Activated CD4-positive, alpha-beta T cell treated with anti-CD3 and anti-CD28 coated beads, Interleukin-2, amount 10 ng/mL, durations not matched to agents 7 days and 5 days (primary cell): Measurements from ENCODE around the gene PCCA. TPM values are rescaled to one million over a fixed set of nuclear protein-coding genes. Genes with fewer than 3 reads are reported as not detected.

Experiments
- CTCF ChIA-PET: fragments of 350-600 bp; sonication (Branson Sonifier 250); formaldehyde crosslinking; loops from one replicate; lab custom pipeline; 2021; ENCODE audit warnings: antibody characterized with exemption; lab: Charles Lee
- POLR2A ChIA-PET: fragments of 350-600 bp; sonication (Branson Sonifier 250); formaldehyde crosslinking; loops from one replicate; lab custom pipeline; 2021; ENCODE audit warnings: antibody characterized with exemption; lab: Charles Lee
- DNase-seq: peaks from one replicate; pipeline ENCODE4 v3.0.0-alpha.2; 2020
- H3K27ac Mint-ChIP-seq: one replicate; pipeline ENCODE4 v1.8.0; 2021; ENCODE audit warnings: mild to moderate bottlenecking, moderate library complexity, mixed read lengths
- H3K27me3 Mint-ChIP-seq: one replicate; pipeline ENCODE4 v1.8.0; 2021; ENCODE audit warnings: mixed read lengths
- H3K36me3 Mint-ChIP-seq: one replicate; pipeline ENCODE4 v1.8.0; 2021; ENCODE audit warnings: low read depth, mixed read lengths
- H3K4me1 Mint-ChIP-seq: one replicate; pipeline ENCODE4 v1.8.0; 2021; ENCODE audit warnings: mixed read lengths
- H3K4me3 Mint-ChIP-seq: one replicate; pipeline ENCODE4 v1.8.0; 2021; ENCODE audit warnings: mild to moderate bottlenecking, moderate library complexity, mixed read lengths
- H3K9me3 Mint-ChIP-seq: one replicate; pipeline ENCODE4 v1.8.0; 2021; ENCODE audit warnings: mixed read lengths
- total RNA-seq, 2 experiments: library from RNA; stranded (reverse); gene quantifications; one replicate each; pipeline ENCODE4 v1.2.3, GENCODE V29; 2021

Gene PCCA
- total RNA-seq, 2 experiments from 2014 or later = 8.6 to 8.9 TPM

- ChIA-PET CTCF (no interaction called here), POLR2A (interaction anchor here (0.6 kb wide), 1 partner anchor 688 kb away, joined by 8 read pairs; no protein-coding TSS in a partner anchor)
- Mint-ChIP-seq H3K27ac (peak overlapping the region; percentile 42), H3K4me3 (peak overlapping the region; percentile 52), H3K36me3 (no peaks in the 10 kb centered on the region), H3K27me3 (peaks cover 2% of the 10 kb centered on the region), H3K9me3 (no peaks in the 10 kb centered on the region), H3K4me1 (peaks cover 15% of the 10 kb centered on the region)
- no peak for DNase-seq
These were observed 417.3 kb downstream of the PCCA start for GRCh38 chr13:100506154-100506553.

- H3K36me3 Mint-ChIP-seq = no peaks in the 10 kb centered on the region
- CTCF ChIA-PET = no interaction called here
- peak overlapping the region; percentile 28 for H3K27ac Mint-ChIP-seq
- peaks cover 2% of the 10 kb centered on the region for H3K27me3 Mint-ChIP-seq
- DNase-seq = no peak
- POLR2A ChIA-PET = interaction anchor here (0.6 kb wide), 1 partner anchor 688 kb away, joined by 8 read pairs; no protein-coding TSS in a partner anchor
- no peaks in the 10 kb centered on the region for H3K9me3 Mint-ChIP-seq
- peaks cover 15% of the 10 kb centered on the region for H3K4me1 Mint-ChIP-seq
- H3K4me3 Mint-ChIP-seq = peak overlapping the region; percentile 5
These were observed 417.9 kb downstream of the PCCA start for GRCh38 chr13:100506600-100507422.

GRCh38 chr13:100508455-100508854, 419.6 kb downstream of the PCCA start:
- no peaks in the 10 kb centered on the region for H3K9me3 Mint-ChIP-seq
- POLR2A ChIA-PET = no interaction called here
- CTCF ChIA-PET = interaction anchor here (0.6 kb wide), 1 partner anchor 363 kb away, joined by 4 read pairs; no protein-coding TSS in a partner anchor
- H3K36me3 Mint-ChIP-seq = no peaks in the 10 kb centered on the region
- H3K4me3 Mint-ChIP-seq = no peak overlapping the region
- H3K27ac Mint-ChIP-seq = no peak overlapping the region
- DNase-seq = no peak
- H3K4me1 Mint-ChIP-seq = peaks cover 15% of the 10 kb centered on the region
- H3K27me3 Mint-ChIP-seq = peaks cover 2% of the 10 kb centered on the region

- Mint-ChIP-seq H3K27ac (no peak overlapping the region), H3K4me3 (no peak overlapping the region), H3K27me3 (peaks cover 2% of the 10 kb centered on the region), H3K9me3 (no peaks in the 10 kb centered on the region), H3K36me3 (no peaks in the 10 kb centered on the region), H3K4me1 (peaks cover 15% of the 10 kb centered on the region)
- no peak for DNase-seq
- CTCF ChIA-PET = interaction anchor here (0.6 kb wide), 1 partner anchor 363 kb away, joined by 4 read pairs; no protein-coding TSS in a partner anchor
- POLR2A ChIA-PET = no interaction called here
These were observed 420.1 kb downstream of the PCCA start for GRCh38 chr13:100508996-100509395.

- peaks cover 21% of the 10 kb centered on the region for H3K4me1 Mint-ChIP-seq
- H3K36me3 Mint-ChIP-seq = no peaks in the 10 kb centered on the region
- no peaks in the 10 kb centered on the region for H3K9me3 Mint-ChIP-seq
- no peak for DNase-seq
- CTCF ChIA-PET = interaction anchor here (1.1 to 1.3 kb wide), 2 partner anchors 10 to 596 kb away, joined by 3 read pairs; no protein-coding TSS in a partner anchor
- POLR2A ChIA-PET = no interaction called here
- H3K27me3 Mint-ChIP-seq = peaks cover 2% of the 10 kb centered on the region
- no peak overlapping the region for H3K4me3 Mint-ChIP-seq
- H3K27ac Mint-ChIP-seq = no peak overlapping the region
These were observed 421.5 kb downstream of the PCCA start for GRCh38 chr13:100510208-100510957.

- H3K9me3 Mint-ChIP-seq = no peaks in the 10 kb centered on the region
- H3K36me3 Mint-ChIP-seq = no peaks in the 10 kb centered on the region
- POLR2A ChIA-PET = no interaction called here
- H3K27ac Mint-ChIP-seq = no peak overlapping the region
- peaks cover 3% of the 10 kb centered on the region for H3K27me3 Mint-ChIP-seq
- DNase-seq = no peak
- no peak overlapping the region for H3K4me3 Mint-ChIP-seq
- CTCF ChIA-PET = interaction anchor here (0.6 to 1.3 kb wide), 2 partner anchors 8 to 133 kb away, joined by 3 read pairs; no protein-coding TSS in a partner anchor
- H3K4me1 Mint-ChIP-seq = peaks cover 14% of the 10 kb centered on the region
These were observed 422.6 kb downstream of the PCCA start for GRCh38 chr13:100511466-100511865.

GRCh38 chr13:100512422-100512821, 423.5 kb downstream of the PCCA start:
- Mint-ChIP-seq H3K4me1 (peaks cover 12% of the 10 kb centered on the region), H3K27ac (no peak overlapping the region), H3K4me3 (no peak overlapping the region), H3K27me3 (peaks cover 6% of the 10 kb centered on the region), H3K9me3 (no peaks in the 10 kb centered on the region), H3K36me3 (no peaks in the 10 kb centered on the region)
- ChIA-PET POLR2A (no interaction called here), CTCF (interaction anchor here (0.6 kb wide), 1 partner anchor 14 kb away, joined by 3 read pairs; no protein-coding TSS in a partner anchor)
- DNase-seq = no peak

- H3K27ac Mint-ChIP-seq = no peak overlapping the region
- ChIA-PET CTCF (no interaction called here), POLR2A (no interaction called here)
- H3K27me3 Mint-ChIP-seq = peaks cover 6% of the 10 kb centered on the region
- no peaks in the 10 kb centered on the region for H3K9me3 Mint-ChIP-seq
- H3K4me1 Mint-ChIP-seq = peaks cover 20% of the 10 kb centered on the region
- no peak overlapping the region for H3K4me3 Mint-ChIP-seq
- H3K36me3 Mint-ChIP-seq = no peaks in the 10 kb centered on the region
- DNase-seq = no peak
These were observed 424.3 kb downstream of the PCCA start for GRCh38 chr13:100513171-100513570.

GRCh38 chr13:100513987-100514670, 425.2 kb downstream of the PCCA start:
- no peak for DNase-seq
- Mint-ChIP-seq H3K4me1 (peaks cover 23% of the 10 kb centered on the region), H3K36me3 (no peaks in the 10 kb centered on the region), H3K9me3 (no peaks in the 10 kb centered on the region), H3K27me3 (peaks cover 6% of the 10 kb centered on the region), H3K27ac (no peak overlapping the region), H3K4me3 (no peak overlapping the region)
- ChIA-PET POLR2A (no interaction called here), CTCF (interaction anchor here (1.0 to 3.1 kb wide), 5 partner anchors 127 to 858 kb away, joined by 3 to 15 read pairs (median 3); no protein-coding TSS in a partner anchor)

GRCh38 chr13:100514788-100515409, 426.0 kb downstream of the PCCA start:
- DNase-seq = peak; percentile 72
- peaks cover 6% of the 10 kb centered on the region for H3K27me3 Mint-ChIP-seq
- POLR2A ChIA-PET = no interaction called here

GRCh38 chr13:100515410-100515800, 426.5 kb downstream of the PCCA start:
- Mint-ChIP-seq H3K4me3 (no peak overlapping the region), H3K27ac (no peak overlapping the region), H3K27me3 (peaks cover 6% of the 10 kb centered on the region), H3K4me1 (peaks cover 23% of the 10 kb centered on the region), H3K9me3 (no peaks in the 10 kb centered on the region), H3K36me3 (no peaks in the 10 kb centered on the region)
- POLR2A ChIA-PET = no interaction called here
- DNase-seq = no peak
- CTCF ChIA-PET = interaction anchor here (0.9 to 3.1 kb wide), 5 partner anchors 128 to 859 kb away, joined by 3 to 15 read pairs (median 3); no protein-coding TSS in a partner anchor

More at GRCh38 chr13:100514788-100515409, 426.0 kb downstream of the PCCA start:
- Mint-ChIP-seq H3K4me3 (no peak overlapping the region), H3K9me3 (no peaks in the 10 kb centered on the region), H3K27ac (no peak overlapping the region), H3K36me3 (no peaks in the 10 kb centered on the region), H3K4me1 (peaks cover 23% of the 10 kb centered on the region)
- CTCF ChIA-PET = interaction anchor here (0.9 to 3.1 kb wide), 6 partner anchors 128 to 858 kb away, joined by 3 to 15 read pairs (median 3); no protein-coding TSS in a partner anchor

- Mint-ChIP-seq H3K27ac (peak overlapping the region; percentile 48), H3K4me1 (peaks cover 31% of the 10 kb centered on the region), H3K27me3 (peaks cover 6% of the 10 kb centered on the region), H3K4me3 (no peak overlapping the region), H3K9me3 (no peaks in the 10 kb centered on the region), H3K36me3 (no peaks in the 10 kb centered on the region)
- ChIA-PET POLR2A (no interaction called here), CTCF (interaction anchor here (0.5 to 1.2 kb wide), 2 partner anchors 20 to 365 kb away, joined by 3 read pairs; no protein-coding TSS in a partner anchor)
- DNase-seq = no peak
These were observed 428.2 kb downstream of the PCCA start for GRCh38 chr13:100517135-100517534.
